Muscle of back (tissue), 11 donors: ENCODE measurements around the gene ACER3. TPM values are rescaled to one million over a fixed set of nuclear protein-coding genes. Genes with fewer than 3 reads are reported as not detected.
"Not testable (repeated sequence)": the region's sequence is repeated elsewhere in the genome, so short reads cannot be mapped to it uniquely, and the experiment has no call there.

Experiments
- DNase-seq, 3 donors: peaks; one replicate each; pipeline versions ENCODE4 v3.0.0 to v3.0.0-alpha.2; 2013
- polyA plus RNA-seq, 10 donors: library from polyadenylated mRNA; unstranded; fragments of 120-200 nt; gene quantifications; one replicate each; pipeline ENCODE4 v1.2.1, GENCODE V29; 2013; ENCODE audit not compliant: insufficient read length in 10 of 10

Gene ACER3
- polyA plus RNA-seq, 10 donors = 4.6 to 10.3 (median 8.0) TPM

DNA sequence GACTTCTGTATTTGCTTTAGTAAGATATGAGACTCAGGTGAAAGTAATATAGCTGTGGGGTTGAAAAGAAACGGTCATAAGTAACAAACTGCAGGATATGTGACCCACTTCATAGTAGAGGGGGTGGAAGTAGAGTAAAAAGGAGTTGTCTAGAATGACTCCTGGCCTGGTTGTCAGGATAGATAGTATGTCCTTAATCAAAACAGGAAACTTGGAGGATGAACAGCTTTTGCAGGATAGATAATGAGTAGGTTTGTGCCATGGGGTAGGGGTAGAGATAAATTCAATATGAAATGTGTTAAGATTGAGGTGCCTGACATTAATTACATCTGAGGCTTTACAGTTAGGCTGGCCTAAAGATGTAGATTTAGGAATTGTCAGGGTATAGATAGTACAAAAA, 126.5 kb downstream of the ACER3 start:
- no peak for DNase-seq

DNA sequence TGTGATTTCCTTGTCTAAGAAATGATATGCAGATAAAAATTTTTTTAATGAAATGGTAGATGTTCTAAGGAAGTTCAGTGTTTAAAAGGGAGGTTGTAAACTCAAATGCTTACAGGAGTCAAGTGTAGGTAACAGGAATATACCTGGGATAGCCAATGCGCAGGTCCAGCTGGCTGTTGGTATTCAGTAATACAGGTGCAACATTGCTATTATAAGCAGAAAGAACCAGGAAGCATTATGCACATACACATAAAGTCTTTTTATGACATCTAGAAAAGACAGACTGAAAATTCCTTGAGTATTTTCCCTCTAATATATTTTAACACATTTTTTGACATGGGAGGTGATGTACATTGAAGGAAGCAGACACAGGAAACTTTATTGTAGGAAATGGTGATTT, 129.9 kb downstream of the ACER3 start:
- no peak for DNase-seq

DNA sequence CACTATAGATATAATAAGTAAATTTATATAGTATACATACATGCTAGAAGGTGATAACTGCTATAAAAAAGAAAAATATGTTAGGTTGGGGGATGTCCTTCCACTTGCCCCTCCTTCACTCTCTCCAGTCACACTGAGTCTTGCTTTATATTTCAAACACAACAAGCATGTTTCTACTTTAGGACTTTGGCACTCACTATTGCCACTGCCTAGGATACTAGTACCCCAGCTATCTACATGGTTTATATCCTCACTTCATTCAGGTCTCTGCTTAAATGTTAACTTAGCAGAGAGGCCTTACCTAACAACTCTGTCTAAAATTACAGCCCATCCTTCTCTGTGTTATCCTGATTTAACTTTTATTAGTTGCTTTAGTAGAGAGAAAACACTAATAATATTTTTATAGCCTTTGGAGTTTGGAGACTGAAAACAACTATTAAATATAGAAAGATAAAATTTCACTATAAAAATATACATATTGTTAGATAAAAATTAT, 134.4 kb downstream of the ACER3 start:
- no peak for DNase-seq

DNA sequence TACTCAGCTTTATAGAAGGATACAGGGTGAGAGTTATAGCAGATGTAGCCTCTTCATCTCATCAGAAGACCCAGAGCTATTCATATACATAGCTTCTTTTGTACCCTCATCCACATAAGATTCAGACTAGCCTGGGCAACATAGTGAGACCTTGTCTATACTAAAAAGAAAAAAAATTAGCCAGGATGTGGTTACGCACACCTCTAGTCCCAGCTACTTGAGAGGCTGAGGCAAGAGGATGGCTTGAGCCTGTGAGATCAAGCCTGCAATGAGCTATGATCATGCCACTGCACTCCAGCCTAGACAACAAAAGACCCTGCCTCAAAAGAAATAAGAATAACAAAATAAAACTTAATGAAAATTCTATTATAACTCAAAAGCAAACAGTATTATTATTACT, 136.8 kb downstream of the ACER3 start:
- no peak for DNase-seq

DNA sequence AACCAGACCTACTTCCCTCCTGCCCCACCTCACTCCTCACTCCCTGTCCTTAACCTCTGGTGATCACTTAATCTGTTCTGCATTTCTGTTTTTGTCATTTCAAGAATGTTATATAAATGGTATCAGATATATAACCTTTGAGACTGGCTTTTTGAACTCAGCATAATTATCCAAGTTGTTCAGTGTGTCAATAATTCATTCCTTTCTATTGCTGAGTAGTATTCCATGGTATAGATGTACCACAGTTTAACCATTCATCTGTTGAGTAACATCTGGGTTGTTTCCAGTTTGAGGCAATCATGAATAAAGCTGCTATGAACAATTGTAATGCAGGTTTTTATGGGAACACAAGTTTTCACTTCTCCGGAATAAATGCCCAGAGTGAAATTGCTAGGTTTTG, 138.9 kb downstream of the ACER3 start:
- DNase-seq = no peak

DNA sequence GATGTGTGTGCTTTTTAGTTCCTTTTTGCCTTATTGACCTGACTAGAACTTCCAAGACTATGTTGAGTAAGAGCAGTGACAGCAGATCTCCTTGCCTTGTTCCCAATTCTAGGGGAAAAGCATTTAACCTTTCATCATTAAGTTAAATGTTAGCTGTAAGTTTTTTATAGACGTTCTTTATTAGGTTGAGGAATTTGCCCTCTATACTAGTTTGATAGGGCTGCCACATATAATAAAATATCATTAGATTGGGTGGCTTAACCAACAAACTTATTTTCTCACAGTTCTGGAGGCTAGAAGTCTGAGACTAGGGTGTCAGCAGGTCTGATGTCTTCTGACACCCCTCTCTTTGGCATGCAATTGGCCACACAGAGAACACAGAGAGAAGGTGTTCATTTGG, 140.9 kb downstream of the ACER3 start:
- DNase-seq = no peak

DNA sequence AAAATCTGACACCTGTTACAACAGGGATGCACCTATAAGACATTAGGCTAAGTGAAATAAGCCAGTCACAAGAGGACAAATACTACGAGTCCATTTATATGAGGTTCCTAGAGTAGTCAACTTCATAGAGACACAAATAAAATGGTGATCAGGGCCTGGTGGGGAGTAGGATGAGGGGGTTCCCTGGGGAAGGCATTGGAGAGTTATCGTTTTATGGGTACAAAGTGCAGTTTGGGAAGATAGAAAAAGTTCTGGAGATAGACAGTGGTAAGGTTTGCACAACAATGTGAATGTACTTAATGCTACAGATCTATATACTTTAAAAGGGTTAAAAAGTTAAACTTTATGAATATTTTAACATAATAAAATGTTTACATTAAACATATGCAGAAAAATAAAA, 142.1 kb downstream of the ACER3 start:
- DNase-seq = no peak

DNA sequence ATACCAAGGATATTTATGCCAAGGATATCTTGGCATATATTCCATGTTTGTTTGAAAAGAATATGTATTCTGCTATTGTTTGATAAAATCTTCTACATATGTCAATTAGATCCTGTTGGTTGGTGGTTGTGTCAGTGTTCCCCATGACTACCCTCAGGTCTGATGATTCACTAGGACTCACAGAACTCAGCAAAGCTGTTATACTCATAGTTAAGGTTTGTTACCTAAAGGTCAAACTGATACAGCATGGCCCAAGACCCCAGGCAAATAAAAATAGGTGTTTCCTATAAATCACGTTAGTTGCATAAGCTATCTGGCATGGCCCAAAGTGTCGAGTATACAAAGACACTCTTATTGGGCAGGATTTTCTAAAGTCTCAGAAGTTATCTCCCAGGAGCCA, 143.2 kb downstream of the ACER3 start:
- DNase-seq = no peak

DNA sequence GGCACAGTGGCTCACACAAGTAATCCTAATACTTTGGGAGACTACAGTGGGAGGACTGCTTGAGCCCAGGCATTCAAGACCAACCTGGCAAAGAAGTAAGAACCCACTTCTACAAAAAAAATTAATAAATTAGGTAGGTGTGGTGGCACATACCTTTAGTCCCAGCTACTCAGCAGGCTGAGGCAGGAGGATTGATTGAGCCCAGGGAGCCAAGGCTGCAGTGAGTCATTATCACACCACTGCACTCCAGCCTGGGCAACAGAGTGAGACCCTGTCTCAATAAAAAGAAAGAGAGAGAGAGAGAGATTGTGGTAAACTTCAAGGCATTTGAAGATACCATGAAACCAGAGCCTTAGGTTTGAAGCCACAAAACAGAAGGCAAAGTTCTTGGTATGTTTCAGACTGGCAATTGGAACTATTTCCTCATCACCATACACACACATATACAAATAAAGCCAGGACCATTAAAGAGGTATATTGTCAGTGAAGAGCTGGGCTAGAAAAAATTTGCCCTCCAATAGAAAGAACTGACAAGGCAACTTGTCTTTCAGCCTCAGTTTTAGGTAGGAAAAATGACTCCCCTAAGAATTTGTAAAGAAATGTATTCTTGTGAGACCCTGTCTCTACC, 148.9 kb downstream of the ACER3 start:
- no peak for DNase-seq

DNA sequence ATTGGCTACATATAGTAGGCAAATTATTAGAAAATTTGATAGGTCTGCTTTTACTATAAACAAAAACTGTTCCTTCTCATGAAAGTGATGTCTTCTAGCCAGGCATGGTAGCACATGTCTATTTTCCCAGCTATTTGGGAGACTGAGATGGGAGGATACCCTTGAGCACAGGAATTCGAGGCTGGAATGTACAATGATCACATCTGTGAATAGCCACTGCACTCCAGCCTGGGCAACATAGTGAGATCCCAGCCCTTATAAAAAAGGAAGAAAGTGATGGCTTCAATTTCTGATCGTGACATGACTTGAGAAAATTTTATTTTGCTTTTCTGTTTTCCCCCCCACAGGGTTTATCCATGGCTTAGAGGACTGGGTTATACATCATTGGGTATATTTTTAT, 154.0 kb downstream of the ACER3 start:
- DNase-seq = no peak

DNA sequence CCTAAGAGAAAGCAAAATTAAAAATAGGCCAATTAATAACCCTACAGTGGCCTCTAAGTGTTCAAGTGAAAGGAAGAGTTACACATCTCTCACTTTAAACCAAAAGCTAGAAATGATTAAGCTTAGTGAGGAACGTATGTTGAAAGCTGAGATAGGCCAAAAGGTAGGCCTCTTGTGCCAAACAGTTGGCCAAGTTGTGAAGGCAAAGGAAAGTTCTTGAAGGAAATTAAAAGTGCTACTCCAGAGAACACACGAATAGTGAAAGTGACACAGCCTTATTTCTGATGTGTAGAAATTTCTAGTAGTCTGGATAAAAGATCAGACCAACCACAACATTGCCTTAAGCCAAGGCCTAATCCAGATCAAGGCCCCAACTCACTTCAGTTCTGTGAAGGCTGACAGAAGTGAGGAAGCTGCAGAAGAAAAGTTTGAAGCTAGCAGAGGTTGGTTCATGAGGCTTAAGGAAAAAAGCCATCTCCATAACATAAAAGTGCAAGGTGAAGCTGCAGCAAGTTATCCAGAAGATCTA, 157.7 kb downstream of the ACER3 start:
- DNase-seq = not testable (repeated sequence)

DNA sequence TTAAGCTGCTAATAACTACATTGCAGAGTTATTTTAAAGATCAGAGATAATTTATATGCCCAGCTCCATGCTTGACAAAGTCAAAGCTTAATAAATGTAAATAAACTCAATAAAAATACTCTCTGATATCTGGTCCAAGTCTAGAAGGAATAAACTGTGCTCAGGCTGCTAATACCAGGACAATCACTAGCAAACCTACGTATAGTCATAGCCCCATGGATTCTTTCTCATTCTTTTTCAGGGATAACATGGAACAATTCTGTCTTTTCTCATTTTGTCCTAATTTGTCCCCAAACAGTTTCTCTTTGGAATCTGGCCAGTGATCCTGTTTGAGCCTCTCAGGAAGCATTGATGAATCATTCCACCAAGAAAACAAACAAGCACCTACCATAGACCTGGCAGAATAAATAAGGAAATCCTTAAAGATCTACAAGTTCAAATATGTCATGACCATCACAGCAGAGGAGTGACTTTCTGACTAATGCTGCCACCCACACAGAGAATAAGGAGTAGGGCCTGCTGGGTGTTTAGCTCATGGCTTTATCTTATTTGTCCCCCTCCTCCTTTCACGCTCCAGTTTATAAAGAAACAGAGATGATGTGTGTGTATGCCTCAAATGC, 159.4 kb downstream of the ACER3 start:
- DNase-seq = no peak

DNA sequence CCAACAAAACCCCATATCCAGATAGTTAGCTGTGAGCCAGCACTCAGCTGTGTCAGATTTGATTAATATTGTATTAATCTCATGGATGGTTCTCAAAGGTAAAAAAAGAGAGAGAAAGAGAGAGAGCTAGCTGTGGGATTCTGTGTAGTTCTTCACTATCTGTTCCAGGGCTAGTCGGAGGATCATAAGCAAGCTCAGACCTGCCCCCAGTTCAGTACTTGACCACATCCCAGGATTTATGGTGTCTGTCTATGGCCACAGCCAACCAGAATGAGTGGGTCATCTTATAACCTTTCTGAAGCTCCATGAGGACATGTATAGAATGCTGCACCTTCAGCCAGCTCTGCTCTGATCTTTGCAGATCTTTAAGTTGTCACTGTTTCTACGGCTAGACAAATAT, 160.0 kb downstream of the ACER3 start:
- no peak for DNase-seq

DNA sequence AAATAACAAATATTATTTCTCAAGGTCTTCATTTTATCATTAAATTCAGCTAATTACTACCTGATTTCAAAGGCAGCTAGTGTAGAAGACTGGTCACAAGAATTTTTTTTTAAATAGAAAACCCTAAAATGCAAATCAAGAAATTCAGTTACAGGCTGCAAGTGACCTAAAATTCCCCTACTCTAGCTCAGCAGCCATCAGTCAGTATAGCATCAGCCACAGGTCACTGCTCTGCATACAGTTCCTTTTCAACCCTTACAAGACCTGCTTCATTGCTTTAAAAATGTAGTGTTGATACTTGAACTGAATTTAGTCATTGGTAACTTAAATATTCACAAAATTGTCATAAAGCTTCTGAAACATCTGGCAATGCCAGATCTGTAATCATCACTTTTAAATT, 164.0 kb downstream of the ACER3 start:
- DNase-seq = no peak

DNA sequence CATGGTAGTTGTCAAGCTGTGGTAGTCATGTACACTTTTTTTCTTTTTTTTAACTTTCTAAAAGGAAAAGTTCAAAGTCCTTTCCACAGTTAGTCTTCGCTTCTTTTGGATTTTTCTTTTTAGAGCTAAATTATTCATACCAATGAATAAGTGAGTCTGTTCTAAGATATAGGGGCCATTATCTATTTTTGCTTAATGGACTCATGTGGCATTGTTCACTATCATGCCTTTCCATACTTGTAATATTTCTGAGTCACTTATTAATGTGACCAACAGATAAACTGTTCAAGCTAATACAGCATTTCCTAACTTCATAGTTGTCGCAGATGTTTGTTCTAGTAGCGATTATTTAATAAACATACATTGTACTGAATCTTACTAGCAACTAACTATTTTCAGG, 165.5 kb downstream of the ACER3 start:
- no peak for DNase-seq

DNA sequence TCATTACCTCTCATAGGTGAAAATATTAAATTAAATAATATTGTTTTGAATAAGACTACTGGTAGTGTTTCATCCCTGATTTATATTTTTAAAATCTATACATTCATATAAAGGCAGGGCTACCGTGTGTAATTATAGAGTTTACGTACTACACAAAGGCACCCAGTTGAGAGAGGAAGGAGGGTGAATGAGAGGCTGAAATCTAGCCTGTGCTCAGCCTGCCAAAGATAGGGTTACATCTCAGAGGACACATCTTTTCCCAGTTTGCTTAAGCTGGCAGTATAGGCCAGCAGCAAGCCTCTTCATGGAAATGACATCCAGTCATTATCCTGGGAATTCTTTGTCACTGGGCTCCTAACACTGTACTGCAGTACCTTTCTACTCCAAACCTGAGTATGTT, 166.0 kb downstream of the ACER3 start:
- no peak for DNase-seq

DNA sequence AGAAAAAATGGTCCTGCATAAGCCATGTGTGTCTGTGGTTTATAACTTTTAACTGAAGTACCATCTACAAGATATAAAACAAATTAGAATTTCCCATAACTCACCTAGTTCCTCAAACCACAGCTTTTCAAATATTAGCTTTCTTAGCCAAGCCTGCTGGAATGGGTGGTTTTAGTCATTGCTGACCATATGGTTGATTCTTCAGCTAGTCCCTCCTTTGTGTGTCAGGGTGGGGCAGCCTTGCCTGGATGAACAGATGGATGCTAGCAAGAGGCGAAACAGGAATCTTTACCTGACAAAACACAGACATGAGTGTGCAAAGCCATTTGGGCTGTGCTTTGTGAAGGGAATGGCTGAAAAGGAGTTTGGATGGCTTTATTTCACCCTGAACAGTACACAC, 166.6 kb downstream of the ACER3 start:
- DNase-seq = no peak

DNA sequence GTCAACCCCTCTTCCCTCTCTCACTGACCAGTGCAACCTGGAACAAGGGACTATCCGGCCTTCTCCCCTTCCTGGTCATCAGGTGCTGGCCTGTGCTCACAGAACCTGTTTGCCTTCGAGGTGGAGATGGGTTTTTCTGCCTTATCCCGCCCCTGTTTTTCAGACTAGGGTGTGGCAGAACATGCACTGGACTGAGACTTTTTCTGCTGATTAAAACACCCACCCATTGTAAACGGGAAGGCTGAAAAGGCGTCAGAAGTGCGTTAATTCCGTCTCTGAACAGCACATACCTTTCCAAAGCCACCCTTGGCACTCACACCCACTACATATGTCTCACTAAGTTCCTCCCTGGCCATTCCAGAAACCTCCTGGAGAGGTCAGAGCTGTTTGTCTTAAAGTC, 169.1 kb downstream of the ACER3 start:
- DNase-seq = no peak

DNA sequence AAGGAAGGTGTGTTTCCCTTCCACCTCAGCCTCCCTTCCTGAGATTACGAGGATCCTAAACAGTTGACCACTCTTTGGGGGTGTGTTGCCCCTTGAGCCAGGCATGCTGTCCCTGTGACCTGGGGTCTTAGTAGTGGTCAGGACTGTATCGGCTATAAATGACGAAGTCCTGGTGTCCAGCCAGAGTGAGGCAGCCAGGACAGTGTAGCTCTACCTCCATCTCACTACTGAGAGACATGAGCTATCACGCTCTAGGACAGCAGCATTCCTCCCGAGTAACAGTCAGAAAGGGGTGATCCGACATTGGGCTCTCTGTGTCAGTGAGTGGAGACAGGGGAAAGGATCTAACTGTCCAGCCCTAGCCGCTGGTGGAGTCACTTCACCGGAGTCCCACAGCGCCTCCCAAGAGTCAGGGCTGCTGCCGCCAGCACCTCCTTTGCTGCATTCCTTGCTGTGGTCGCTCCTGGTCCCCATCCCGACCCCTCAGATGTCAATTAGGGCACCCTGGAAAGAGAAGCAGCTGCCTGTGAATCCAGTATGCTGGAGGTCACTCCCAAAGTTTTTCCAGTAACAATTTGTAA, 170.2 kb downstream of the ACER3 start:
- no peak for DNase-seq

DNA sequence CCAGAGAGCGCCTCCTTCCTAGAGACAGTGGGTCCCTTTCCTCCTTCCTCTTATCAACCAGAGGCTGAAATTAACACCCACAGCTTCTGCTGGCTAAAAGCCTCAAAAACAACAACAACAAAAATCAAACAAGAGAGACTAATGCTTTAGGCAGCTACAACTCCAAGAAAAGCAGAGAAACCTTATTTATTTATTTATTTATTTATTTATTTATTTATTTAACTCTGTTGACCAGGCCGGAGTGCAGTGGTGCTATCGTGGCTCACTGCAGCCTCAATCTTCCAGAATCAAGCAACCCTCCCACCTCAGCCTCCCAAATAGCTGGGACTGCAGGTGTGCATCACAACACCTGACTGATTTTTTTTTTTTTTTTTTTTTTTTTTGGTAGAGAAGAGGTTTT, 170.9 kb downstream of the ACER3 start:
- DNase-seq = no peak

DNA sequence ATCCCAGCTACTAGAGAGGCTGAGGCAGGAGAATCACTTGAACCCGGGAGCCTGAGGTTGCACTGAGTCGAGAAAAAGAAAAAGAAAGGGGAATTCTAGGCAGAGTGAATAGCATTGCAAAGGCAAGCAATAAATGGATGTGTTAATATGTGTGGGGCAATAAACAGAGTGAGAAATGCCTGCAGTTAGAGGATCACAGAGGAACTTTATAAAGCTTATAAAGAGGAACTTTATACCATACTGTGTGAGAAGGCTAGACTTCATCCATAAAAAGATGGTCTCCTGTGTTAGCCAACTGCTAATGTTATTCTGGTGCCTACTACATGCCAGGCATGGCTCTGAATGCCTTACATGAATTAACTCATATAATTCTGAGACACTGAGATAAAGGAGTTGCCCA, 174.3 kb downstream of the ACER3 start:
- DNase-seq = no peak

DNA sequence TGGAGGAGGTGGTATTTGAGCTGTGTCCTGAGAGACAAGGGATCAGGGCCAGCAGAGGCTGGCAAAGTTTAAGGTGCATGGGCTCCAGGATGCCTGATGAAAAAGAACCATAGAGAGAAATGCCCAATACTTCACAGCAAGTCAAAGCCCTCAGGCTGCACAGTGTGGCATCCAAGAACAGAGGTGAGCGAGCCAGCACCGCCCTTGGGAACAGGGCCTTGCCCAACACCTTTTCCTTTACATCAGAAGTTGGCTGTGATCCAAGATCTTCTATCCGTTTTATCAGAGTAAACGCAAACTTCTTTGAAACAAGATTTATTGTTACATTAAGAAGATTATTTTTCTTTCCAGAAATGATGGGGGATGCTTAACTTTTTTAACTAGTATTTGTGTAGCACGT, 174.9 kb downstream of the ACER3 start:
- DNase-seq = no peak

DNA sequence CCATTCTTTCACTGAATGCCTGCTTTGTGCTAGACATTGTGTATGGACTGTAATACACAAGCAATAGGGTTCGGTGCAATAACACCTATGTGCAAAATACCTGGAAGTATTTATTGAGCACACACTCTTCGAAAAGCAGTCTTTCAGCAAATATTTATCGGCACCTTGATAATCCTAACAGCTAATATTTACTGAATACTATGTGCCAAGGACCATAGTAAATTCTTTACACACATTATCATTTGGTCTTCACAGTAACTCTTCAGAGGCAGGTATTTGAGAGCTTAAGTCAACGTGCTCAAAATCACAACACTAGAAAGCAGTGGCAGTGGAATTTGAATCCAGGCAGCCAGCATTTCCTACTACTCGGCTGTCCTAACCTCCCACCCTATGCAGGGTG, 175.7 kb downstream of the ACER3 start:
- no peak for DNase-seq
